Liver (tissue), 9 donors: ENCODE measurements around the gene MCMBP. TPM values are rescaled to one million over a fixed set of nuclear protein-coding genes. Genes with fewer than 3 reads are reported as not detected.

Experiments
- DNase-seq: peaks from one replicate; pipeline ENCODE4 v3.0.0-alpha.2; 2017; ENCODE audit warnings: low spot score
- H3K27ac ChIP-seq, 2 donors: one replicate each; pipeline ENCODE4 v1.7.0; 2013; ENCODE audit warnings: inconsistent platforms in 2 of 2, low read length in 2 of 2, control low read depth in 1 of 2, low read depth in 1 of 2, mild to moderate bottlenecking in 1 of 2
- H3K27me3 ChIP-seq, 4 donors: one replicate each; pipeline versions ENCODE4 v1.6.1 to v1.7.0; 2013; ENCODE audit warnings: low read length in 3 of 4, inconsistent platforms in 1 of 4, mild to moderate bottlenecking in 1 of 4, moderate library complexity in 1 of 4; ENCODE audit not compliant: control insufficient read depth in 4 of 4, insufficient read depth in 4 of 4
- H3K36me3 ChIP-seq, 4 donors: one replicate each; pipeline versions ENCODE4 v1.6.1 to v1.7.0; 2013; ENCODE audit warnings: low read length in 3 of 4, mild to moderate bottlenecking in 3 of 4, low read depth in 1 of 4, moderate library complexity in 1 of 4; ENCODE audit not compliant: control insufficient read depth in 4 of 4, insufficient read depth in 3 of 4
- H3K4me1 ChIP-seq, 4 donors: one replicate each; pipeline versions ENCODE4 v1.6.1 to v1.7.0; 2013; ENCODE audit warnings: low read length in 3 of 4, mild to moderate bottlenecking in 3 of 4, moderate library complexity in 1 of 4; ENCODE audit not compliant: control insufficient read depth in 4 of 4, insufficient read depth in 4 of 4
- H3K4me3 ChIP-seq, 3 donors: one replicate each; pipeline versions ENCODE4 v1.6.1 to v1.7.0; 2013; ENCODE audit warnings: low read length in 3 of 3, control low read depth in 1 of 3, low read depth in 1 of 3, mild to moderate bottlenecking in 1 of 3
- H3K9ac ChIP-seq, 2 donors: one replicate each; pipeline ENCODE4 v1.7.0; 2013; ENCODE audit warnings: low read length in 2 of 2, mild to moderate bottlenecking in 2 of 2, moderate library complexity in 2 of 2, control low read depth in 1 of 2, low read depth in 1 of 2
- H3K9me3 ChIP-seq, 4 donors: one replicate each; pipeline versions ENCODE4 v1.6.1 to v1.7.0; 2013; ENCODE audit warnings: low read length in 3 of 4; ENCODE audit not compliant: control insufficient read depth in 4 of 4
- ATF3 ChIP-seq: IDR thresholded peaks from 2 replicates; pipeline ENCODE4 v1.6.1; 2016; ENCODE audit warnings: antibody characterized with exemption
- EGR1 ChIP-seq, 2 donors: IDR thresholded peaks; 2 replicates each; pipeline ENCODE4 v1.6.1; 2016 to 2018; ENCODE audit warnings: antibody characterized with exemption in 2 of 2, low read depth in 2 of 2
- FOXA1 ChIP-seq: IDR thresholded peaks from 2 replicates; pipeline ENCODE4 v1.6.1; 2016; ENCODE audit warnings: antibody characterized with exemption
- FOXA2 ChIP-seq: IDR thresholded peaks from 2 replicates; pipeline ENCODE4 v1.6.1; 2016; ENCODE audit warnings: antibody characterized with exemption
- GABPA ChIP-seq, 2 donors: IDR thresholded peaks in 1 of 2; conservative IDR thresholded peaks in 1 of 2; 2 replicates each; pipeline ENCODE4 v1.6.1; 2016; ENCODE audit warnings: antibody characterized with exemption in 2 of 2, mild to moderate bottlenecking in 1 of 2, moderate library complexity in 1 of 2
- HNF4A ChIP-seq, 2 donors: conservative IDR thresholded peaks; 2 replicates each; pipeline ENCODE4 v1.6.1; 2016; ENCODE audit warnings: antibody characterized with exemption in 2 of 2, mild to moderate bottlenecking in 2 of 2
- HNF4G ChIP-seq: IDR thresholded peaks from 2 replicates; pipeline ENCODE4 v1.6.1; 2016; ENCODE audit warnings: antibody characterized with exemption
- JUND ChIP-seq, 2 donors: IDR thresholded peaks; 2 replicates each; pipeline ENCODE4 v1.6.1; 2016; ENCODE audit warnings: antibody characterized with exemption in 2 of 2
- MAX ChIP-seq: IDR thresholded peaks from 2 replicates; pipeline ENCODE4 v1.6.1; 2016; ENCODE audit warnings: antibody characterized with exemption
- NR2F2 ChIP-seq: IDR thresholded peaks from 2 replicates; pipeline ENCODE4 v1.6.1; 2016; ENCODE audit warnings: antibody characterized with exemption
- RAD21 ChIP-seq, 2 donors: IDR thresholded peaks; 2 replicates each; pipeline ENCODE4 v1.6.1; 2016; ENCODE audit warnings: antibody characterized with exemption in 2 of 2, mild to moderate bottlenecking in 2 of 2
- REST ChIP-seq: IDR thresholded peaks from 2 replicates; pipeline ENCODE4 v1.6.1; 2016; ENCODE audit warnings: antibody characterized with exemption, mild to moderate bottlenecking
- RXRA ChIP-seq, 2 donors: IDR thresholded peaks; 2 replicates each; pipeline ENCODE4 v1.6.1; 2017 to 2018; ENCODE audit warnings: antibody characterized with exemption in 2 of 2, mild to moderate bottlenecking in 1 of 2
- SP1 ChIP-seq: IDR thresholded peaks from 2 replicates; pipeline ENCODE4 v1.6.1; 2018; ENCODE audit warnings: antibody characterized with exemption, mild to moderate bottlenecking
- TAF1 ChIP-seq: conservative IDR thresholded peaks from 2 replicates; pipeline ENCODE4 v1.6.1; 2016; ENCODE audit warnings: antibody characterized with exemption, mild to moderate bottlenecking
- ZBTB33 ChIP-seq: IDR thresholded peaks from 2 replicates; pipeline ENCODE4 v1.6.1; 2016; ENCODE audit warnings: antibody characterized with exemption
- WGBS: extraction: QIAGEN DNeasy Blood & Tissue Kit; methylation state at CpG from one replicate; pipeline ENCODE4 v1.1.7; 2013; 5-methylcytosine and 5-hydroxymethylcytosine counted together
- polyA plus RNA-seq, 2 donors: library from polyadenylated mRNA; stranded (reverse) in 1 of 2; unstranded in 1 of 2; fragments of 200-250 nt in 1 of 2; fragments of >200 nt in 1 of 2; fragmentation: Nextera tagmentation in 1 of 2; extraction: Ambion mirVana in 1 of 2; gene quantifications; one replicate each; pipeline versions ENCODE4 v1.2.1 to v1.2.3, GENCODE V29; 2013 to 2015
- total RNA-seq, 2 donors: library from RNA; depleted of rRNA; stranded (reverse); fragments of >200 nt; gene quantifications; one replicate each; pipeline ENCODE4 v1.2.3, GENCODE V29; 2014
- donor health status: healthy.
- donor health status: healthy.
- donor health status: healthy.
- donor health status: healthy.
- donor health status: healthy.

Gene MCMBP
- total and polyA plus RNA-seq, 4 donors, result 6.1 to 23.2 (median 17.3) TPM

- peaks cover 13 to 66% (median 41%) of the 10 kb centered on the region in 4 donors for H3K36me3 ChIP-seq
- no peaks in the 10 kb centered on the region for H3K27me3 ChIP-seq
- 93% methylated on average over 4 of the region's 4 CpGs for WGBS
- no peak overlapping the region for H3K4me3 ChIP-seq
- H3K9ac ChIP-seq, result no peak overlapping the region
- TF ChIP-seq HNF4G, result no peak
- no peak for TF ChIP-seq EGR1 (IDR thresholded peaks at IDR 0.05; ENCODE audit: low read depth in 2 of 2)
- TF ChIP-seq RAD21 (IDR thresholded peaks at IDR 0.05), result no peak
- TF ChIP-seq NR2F2, result no peak
- TF ChIP-seq FOXA1, result no peak
- TF ChIP-seq RXRA (IDR thresholded peaks at IDR 0.05), result no peak
- no peak for TF ChIP-seq TAF1
- no peak for TF ChIP-seq REST
- TF ChIP-seq ATF3, result no peak
- no peak for TF ChIP-seq HNF4A (conservative IDR thresholded peaks at IDR 0.05)
- no peak for TF ChIP-seq FOXA2
- no peak for TF ChIP-seq ZBTB33
- TF ChIP-seq JUND (IDR thresholded peaks at IDR 0.05), result no peak
- no peak for TF ChIP-seq MAX
- TF ChIP-seq SP1, result no peak
- H3K9me3 ChIP-seq, result no peaks in the 10 kb centered on the region
- DNase-seq, result no peak
- H3K4me1 ChIP-seq, result peaks cover 0 to 7% (median 2%) of the 10 kb centered on the region in 4 donors
- no peak overlapping the region for H3K27ac ChIP-seq
These were observed 41.8 kb downstream of the MCMBP start for GRCh38 chr10:119830851-119831250.

- H3K4me1 ChIP-seq, result peaks cover 0 to 7% (median 2%) of the 10 kb centered on the region in 4 donors
- no peak overlapping the region for H3K4me3 ChIP-seq
- H3K27ac ChIP-seq, result no peak overlapping the region
- DNase-seq, result no peak
- no peak for TF ChIP-seq MAX
- no peak for TF ChIP-seq FOXA1
- no peak for TF ChIP-seq SP1
- no peak for TF ChIP-seq JUND (IDR thresholded peaks at IDR 0.05)
- TF ChIP-seq GABPA (IDR thresholded peaks at IDR 0.05 in 1 of 2, conservative IDR thresholded peaks at IDR 0.05 in 1 of 2), result no peak
- no peak for TF ChIP-seq HNF4A (conservative IDR thresholded peaks at IDR 0.05)
- TF ChIP-seq ZBTB33, result no peak
- TF ChIP-seq RAD21 (IDR thresholded peaks at IDR 0.05), result no peak
- no peak for TF ChIP-seq TAF1
- TF ChIP-seq REST, result no peak
- no peak for TF ChIP-seq NR2F2
- TF ChIP-seq EGR1 (IDR thresholded peaks at IDR 0.05; ENCODE audit: low read depth in 2 of 2), result no peak
- WGBS, result 95% methylated on average over 7 of the region's 7 CpGs
- H3K9ac ChIP-seq, result no peak overlapping the region
- peaks cover 13 to 53% (median 37%) of the 10 kb centered on the region in 4 donors for H3K36me3 ChIP-seq
- no peaks in the 10 kb centered on the region for H3K9me3 ChIP-seq
- H3K27me3 ChIP-seq, result no peaks in the 10 kb centered on the region
These were observed 43.2 kb downstream of the MCMBP start for GRCh38 chr10:119829429-119829828.
